Limb (tissue), 2 donors: ENCODE data around the gene ZNF407.
A peak's percentile ranks its signal among the peaks of the same experiment; 100 is the strongest.

Source experiments
- DNase-seq, 2 donors: peaks; one replicate each; pipeline ENCODE4 v3.0.0-alpha.2; 2016; ENCODE audit errors: extremely low spot score in 2 of 2

ZNF407 gene

DNA sequence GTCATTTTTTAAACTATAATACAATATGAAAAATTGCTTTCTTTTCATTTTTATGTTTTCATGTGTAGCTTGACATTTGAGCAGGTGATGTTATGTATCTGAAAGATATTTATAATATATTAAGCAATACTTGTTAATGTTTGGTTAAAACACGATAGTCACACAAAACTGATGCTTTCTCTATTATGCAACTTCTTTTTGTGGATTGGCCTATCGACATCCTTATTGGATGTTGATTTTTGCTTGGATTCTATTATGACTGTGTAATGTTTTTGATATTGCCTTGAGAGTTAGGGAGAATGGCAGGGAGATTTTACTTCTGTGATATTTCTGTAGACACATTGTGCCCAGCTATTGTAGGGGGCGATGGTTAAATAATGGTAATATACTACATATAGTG is 128.0 kb downstream of the ZNF407 start:
- DNase-seq, result no peak

GRCh38 chr18:74728586-74728985 is 130.9 kb downstream of the ZNF407 start:
- DNase-seq, result no peak

DNA sequence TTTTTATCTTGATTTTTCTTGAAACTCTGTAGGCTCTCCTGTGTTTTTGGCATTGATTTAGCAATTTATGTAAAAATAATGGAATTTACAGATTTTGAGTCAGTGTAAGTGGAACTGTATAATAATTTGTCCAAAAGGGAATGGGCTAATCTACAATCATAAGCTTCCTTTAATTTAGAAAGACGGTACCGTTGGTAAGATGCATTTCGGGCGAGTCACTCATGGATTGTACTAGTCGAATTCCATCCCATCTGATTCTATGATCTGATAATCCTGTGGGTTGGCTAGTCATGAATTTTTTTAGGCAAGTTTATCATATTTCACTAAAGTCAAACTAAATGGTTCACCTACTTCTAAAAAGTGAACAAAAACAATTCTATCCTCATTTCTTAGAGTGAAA is 133.4 kb downstream of the ZNF407 start:
- no peak for DNase-seq

DNA sequence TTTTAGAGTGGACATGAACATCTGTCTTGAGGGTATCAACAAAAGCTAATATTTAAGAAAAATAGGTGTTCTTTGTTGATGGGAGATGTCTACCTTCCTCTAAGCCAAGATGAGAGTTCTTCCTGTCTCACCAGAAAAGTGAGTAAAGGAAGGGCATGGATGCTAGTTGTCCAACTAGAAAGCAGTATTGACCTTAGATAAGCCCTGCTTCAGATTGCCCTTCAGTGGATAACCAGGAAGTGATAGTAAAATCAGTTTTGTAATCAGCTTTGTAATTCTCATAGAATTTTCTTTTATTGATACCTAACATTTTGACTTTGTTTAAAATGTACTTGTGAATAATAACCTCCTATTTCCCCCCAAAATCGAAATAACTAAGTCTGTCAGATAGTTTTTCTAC is 134.7 kb downstream of the ZNF407 start:
- DNase-seq, result no peak

DNA sequence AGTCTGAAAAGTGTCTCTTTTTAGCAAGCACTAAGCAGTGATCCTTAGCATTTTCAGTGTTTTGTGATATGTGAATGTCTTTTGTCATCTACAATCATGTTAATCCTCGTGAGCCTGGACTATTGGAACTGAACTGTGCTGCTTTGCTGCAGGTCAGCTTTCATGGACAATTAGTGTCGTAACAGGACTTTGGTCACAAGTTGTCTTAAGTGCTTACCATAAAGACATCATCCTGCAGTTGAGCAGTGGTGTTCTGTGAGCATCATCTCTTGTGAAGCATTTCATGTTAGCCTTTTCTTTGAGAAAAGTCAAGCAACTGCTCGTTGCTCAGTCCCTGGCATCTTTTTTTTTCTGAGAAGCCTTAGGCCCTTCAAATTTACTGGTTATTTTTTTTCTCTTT is 135.9 kb downstream of the ZNF407 start:
- DNase-seq, result no peak

- no peak for DNase-seq
Measured at GRCh38 chr18:74734013-74734444, 136.4 kb downstream of the ZNF407 start.

GRCh38 chr18:74739926-74740325 is 142.3 kb downstream of the ZNF407 start:
- no peak for DNase-seq

- DNase-seq, result no peak
Measured at GRCh38 chr18:74742573-74743243, 145.0 kb downstream of the ZNF407 start.

DNA sequence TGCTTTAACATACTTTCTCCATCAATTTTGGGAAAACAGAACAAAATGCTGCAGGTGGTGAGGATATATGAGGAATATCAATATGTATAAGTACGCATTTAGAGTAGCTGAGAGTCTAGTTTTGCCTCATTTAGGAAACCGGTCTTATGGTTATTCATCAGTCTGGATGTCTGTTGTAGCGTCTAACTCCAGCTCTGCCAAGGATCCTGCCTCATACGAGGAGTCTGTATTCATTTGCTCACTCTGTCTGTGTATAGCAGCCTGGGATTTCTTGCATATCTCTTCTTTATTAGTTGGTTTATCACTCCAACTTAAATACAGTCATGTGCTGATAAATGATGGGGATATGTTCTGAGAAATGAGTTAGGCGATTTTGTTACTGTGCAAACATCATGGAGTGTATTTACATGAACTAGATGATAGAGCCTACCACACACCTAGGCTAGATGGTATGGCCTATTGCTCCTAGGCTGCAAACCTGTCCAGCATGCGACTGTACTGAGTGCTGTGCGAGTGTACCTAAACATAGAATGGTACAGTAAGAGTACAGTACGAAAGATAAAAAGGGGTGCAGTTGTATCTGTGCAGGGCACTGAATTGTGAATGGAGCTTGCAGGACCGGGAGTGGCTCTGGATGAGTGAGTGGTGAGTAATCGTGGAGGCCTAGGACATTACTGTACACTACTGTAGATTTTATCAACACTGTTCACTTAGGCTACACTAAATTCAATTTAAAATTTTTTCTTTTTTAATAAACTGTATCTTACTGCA is 148.1 kb downstream of the ZNF407 start:
- no peak for DNase-seq

DNA sequence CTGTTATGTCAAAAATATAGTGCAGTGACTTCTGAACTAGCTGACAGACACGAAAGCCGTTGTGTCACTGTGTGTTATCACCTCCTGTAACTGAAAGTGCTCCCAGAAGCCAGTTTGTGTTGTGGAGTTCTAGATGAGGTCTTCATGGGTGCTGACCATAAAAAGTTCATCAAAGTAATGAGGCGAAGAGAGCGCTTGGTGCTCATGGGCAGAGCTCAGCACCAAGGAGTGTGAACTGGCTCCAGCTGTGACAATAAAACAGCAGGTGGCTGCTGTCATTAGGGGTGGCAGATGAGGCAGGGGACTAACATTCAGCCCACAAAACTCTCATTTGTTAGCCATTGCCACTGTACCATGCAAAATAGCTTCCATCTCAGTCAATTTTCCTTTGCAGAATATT is 151.1 kb downstream of the ZNF407 start:
- peak in 1 of 2 donors; percentile 30 for DNase-seq

DNA sequence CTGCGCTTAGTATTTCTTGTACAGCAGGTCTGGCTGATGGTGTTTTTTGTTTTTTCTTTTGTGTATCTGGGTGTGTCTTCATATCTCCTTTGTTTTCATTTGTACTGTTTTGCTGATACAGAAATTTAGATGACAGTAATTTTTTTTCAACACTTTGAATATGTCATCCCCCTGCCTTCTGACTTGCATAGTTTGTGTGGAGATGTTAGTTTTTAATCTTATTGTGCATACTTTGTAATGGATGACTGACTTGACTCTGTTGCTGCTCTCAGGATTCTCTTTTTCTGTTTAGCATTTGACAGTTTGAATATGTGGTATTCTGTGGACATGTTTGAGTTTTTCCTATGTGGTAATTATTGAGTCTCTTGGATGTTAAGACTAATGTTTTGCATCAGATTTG is 161.3 kb downstream of the ZNF407 start:
- DNase-seq, result no peak

- no peak for DNase-seq
Measured at GRCh38 chr18:74760026-74760425, 162.4 kb downstream of the ZNF407 start.

- no peak for DNase-seq
Measured at GRCh38 chr18:74760436-74760835, 162.8 kb downstream of the ZNF407 start.

- DNase-seq, result no peak
Measured at GRCh38 chr18:74766251-74766650, 168.6 kb downstream of the ZNF407 start.

DNA sequence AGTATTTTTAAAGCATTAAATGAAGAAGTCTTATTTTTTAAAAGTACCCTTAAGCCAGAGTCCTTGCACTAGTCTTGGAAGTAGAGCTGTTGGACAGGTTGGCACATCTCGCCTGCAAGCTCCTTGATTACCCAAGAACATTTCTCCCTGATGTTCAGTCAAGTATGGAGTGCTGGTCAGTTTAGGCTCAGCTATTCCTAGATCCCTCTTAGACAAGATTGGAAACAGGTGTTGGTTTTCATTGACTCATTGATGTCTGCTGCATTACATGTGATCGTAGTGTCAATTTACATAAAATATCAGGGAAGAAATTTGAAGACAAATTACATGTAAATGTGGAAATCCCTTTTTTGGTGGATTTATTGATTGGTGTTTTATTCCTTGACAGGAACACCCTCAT is 170.4 kb downstream of the ZNF407 start:
- no peak for DNase-seq

DNA sequence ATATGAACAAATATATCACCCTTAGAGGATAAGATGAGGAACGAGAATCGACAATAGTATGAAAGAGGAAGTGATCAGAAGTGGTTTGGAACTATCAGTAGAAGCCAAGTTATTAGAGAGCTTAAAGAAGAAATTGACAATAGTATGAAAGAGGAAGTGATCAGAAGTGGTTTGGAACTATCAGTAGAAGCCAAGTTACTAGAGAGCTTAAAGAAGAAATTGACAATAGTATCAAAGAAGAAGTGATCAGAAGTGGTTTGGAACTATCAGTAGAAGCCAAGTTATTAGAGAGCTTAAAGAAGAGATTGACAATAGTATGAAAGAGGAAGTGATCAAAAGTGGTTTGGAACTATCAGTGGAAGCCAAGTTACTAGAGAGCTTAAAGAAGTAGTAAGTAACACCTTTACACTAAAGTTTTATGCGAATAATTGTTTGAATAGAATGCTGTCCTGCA is 175.5 kb downstream of the ZNF407 start:
- DNase-seq, result no peak

- no peak for DNase-seq
Measured at GRCh38 chr18:74774486-74774885, 176.8 kb downstream of the ZNF407 start.

- DNase-seq, result no peak
Measured at GRCh38 chr18:74775239-74775638, 177.6 kb downstream of the ZNF407 start.

GRCh38 chr18:74778191-74778847 is 180.6 kb downstream of the ZNF407 start:
- DNase-seq, result no peak

GRCh38 chr18:74784752-74785151 is 187.1 kb downstream of the ZNF407 start:
- no peak for DNase-seq

- DNase-seq, result no peak
Measured at GRCh38 chr18:74785632-74786031, 188.0 kb downstream of the ZNF407 start.

GRCh38 chr18:74788657-74789056 is 191.0 kb downstream of the ZNF407 start:
- no peak for DNase-seq
